Superior temporal gyrus (tissue), 1 donor: Measurements from ENCODE around the gene NCEH1.
A peak's percentile ranks its signal among the peaks of the same experiment; 100 is the strongest.

Experiments used
- DNase-seq: peaks from one replicate; pipeline ENCODE4 v3.0.0-alpha.2; 2016; ENCODE audit errors: extremely low spot score

NCEH1 gene

DNA sequence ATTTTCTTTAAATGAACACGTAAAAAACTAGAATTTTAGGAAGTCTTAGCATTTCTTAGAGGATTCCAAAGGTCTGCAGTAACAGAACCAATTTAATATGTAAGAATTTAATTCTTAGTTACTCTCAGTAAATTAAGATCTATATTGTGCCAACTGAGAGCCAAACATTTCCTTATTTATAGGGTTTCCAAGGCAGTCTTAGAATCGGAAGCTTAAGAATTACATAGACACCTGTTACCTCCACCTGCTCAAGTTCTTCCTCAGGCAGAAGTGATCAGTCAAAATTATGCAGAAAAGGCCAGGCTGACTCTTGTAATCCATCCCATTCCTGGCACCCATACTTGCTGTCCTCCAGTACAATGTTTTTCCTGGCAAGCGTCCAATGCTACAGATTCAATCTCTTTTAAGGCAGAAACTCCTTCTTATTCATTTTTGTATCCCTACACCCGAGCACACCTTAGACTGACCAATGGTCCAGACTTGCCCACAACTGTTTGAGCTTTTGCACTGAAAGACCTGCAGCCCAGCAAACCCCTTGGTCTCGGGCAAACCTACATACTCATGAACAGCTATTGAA, 64.3 kb downstream of the NCEH1 start:
- DNase-seq = no peak

- no peak for DNase-seq
These were observed 66.6 kb downstream of the NCEH1 start for GRCh38 chr3:172644258-172644657.

DNA sequence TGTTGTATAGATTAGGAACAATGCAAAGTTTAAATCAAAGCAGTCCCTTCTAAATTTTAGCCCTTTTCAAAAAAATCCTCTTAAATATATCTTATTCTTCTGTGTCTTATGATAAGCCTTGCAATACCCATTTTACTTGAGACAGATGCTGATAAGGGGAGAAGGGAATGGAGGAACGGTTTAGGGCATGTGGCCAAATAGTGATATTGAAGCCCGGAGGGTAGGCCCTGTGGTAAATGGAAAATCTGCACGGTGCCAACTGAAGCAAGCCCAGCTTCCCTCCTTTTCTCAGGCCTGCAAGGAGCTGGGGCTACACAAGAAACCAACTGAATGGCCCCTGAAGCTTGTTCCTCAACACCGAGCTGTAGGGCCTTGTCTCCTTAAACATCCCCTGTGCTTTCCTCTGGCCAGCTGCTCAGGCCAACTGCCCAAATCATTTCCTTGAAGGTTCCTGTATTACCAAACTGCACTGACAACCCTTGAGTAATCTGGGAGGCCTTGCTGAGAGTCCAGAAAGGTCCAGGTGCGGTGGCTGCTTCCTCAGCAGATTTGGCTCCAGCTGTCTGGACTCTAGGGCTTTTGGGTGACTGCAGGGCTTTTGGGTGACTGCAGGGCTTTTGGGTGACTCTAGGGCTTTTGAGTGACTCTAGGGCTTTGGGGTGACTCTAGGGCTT, 67.2 kb downstream of the NCEH1 start:
- no peak for DNase-seq

- DNase-seq = no peak
These were observed 69.6 kb downstream of the NCEH1 start for GRCh38 chr3:172641291-172641690.

- DNase-seq = no peak
These were observed 70.1 kb downstream of the NCEH1 start for GRCh38 chr3:172640751-172641150.

DNA sequence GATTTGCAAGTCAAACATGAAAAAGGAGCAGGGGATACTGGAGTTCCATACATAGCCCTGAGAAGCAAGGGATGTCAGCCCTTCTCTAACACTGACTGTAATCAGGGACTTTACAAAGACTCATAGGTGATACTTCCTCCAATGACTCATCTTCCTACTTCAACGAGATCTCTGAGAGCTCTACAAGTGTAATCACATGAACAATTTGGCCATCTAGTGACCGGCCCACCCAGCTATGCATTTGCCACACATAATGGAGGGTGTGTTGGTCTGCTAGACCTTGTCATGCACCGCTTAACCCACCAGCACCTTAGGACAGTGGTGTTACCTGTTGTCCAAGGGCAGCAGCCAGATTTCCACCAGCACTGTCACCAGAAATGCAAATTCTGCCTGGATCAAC, 75.3 kb downstream of the NCEH1 start:
- DNase-seq = no peak

DNA sequence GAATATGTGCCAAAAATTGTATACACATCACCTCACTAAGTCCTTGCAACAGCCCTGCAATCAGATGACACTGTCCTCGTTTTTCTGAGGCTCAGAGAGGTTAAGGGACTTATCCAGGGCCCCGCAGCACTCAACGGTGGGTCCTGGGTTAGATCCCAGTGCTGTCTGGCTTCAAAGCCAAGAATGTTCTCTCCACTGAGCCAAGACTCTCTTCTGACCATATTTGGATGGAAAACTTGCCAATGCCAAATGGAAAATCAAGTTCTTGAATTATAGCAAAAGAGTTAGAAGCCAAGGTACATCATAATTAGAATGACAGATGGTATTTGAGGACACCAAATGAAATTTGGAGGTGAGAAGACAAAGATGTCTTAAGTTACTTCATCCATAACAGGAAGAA, 75.9 kb downstream of the NCEH1 start:
- DNase-seq = peak; percentile 38

DNA sequence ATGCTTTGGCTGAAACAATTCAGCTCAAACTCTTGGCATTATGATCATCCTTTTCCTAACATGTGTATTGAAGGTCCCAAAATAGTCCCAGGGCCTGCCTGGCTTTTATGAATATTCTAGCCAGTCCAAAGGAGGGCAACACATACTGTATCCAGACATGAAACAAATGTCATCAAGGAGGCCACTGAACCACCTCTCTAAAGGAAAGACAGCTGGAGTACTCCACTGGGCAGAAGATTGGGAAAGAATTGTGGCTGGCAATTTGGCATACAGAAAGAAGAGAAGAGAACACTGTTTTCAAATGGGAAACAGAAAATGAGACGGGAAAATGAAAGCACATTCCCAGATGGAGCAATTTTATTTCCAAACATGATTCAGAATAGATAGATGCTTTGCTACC, 80.6 kb downstream of the NCEH1 start:
- no peak for DNase-seq

- DNase-seq = no peak
These were observed 81.4 kb downstream of the NCEH1 start for GRCh38 chr3:172629470-172629869.

DNA sequence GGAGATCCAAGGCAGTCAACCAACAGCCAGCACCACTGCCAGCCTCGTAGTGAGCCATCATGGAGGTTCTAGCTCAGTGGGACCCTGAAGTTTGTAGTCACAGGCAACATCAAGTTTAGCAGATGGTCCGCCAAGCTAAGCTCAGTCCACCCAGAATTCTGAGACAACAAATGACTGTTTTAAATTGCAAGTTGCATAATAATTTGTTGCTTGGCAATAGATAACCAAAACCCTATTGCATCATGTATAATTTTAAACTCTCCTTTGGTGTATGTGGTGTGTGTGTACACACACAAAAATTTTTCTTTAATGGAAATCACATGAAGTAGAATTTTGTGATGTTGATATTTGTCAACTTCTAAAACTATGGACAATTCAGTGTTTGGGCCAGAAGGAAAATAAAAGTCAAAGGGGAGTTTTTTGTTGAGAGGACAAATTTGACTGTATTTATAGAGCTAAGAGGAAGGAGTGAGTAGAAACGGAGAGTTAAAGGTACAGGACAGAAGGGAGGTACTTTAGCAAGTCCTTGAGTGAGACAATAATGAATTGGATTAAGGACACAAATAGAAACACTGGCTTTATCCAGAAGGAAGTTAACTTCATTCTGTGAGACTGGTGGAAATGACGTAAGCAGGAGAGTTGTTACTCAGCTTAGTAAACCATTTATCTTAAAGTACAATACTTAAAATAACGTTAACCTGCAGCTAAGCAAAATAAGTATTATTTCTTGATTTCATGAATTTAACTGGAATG, 83.6 kb downstream of the NCEH1 start:
- DNase-seq = no peak

DNA sequence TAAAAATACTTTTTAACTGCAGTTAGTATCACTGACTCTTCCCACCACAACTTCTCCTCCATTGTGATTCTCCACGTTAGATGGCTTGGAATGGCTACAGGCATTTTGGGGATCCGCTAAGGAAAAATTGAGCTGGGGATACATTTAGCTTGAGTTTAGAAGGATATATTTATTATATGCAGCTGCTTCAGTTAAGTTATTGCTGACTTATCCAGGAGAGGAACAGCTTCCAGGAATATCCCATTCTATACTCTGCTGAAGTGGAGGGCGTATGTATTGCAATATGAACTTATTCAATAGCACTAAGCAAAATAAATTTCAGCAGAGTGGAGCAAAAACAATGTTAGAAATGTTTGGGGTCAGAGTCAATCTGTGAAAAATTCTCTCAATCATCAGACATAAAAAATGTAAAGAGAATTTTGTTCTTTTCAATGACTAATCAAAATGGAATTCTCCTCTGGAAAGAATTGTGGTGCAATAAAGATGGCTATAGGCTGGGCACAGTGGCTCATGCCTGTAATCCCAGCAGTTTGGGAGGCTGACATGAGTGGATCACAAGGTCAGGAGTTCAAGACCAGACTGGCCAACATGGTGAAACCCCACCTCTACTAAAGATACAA, 84.7 kb downstream of the NCEH1 start:
- DNase-seq = no peak

DNA sequence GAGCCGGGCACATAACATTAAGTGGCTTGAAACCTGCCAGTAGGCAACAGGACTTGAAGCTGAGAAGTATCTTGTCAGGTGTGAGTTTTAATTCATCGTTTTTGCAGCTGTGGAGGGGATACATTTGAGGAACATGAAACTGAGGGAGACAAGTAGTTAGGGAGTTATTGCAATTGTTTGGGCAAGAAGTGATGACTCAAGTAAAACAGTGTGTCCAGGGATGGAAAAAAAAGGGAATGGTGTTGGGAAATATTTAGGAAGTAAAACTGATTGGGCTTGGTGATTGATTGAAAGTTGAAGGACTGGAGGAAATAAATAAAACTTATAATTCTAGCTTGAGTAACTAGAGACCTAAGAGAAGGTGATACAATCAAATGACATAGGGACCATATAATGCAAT, 85.5 kb downstream of the NCEH1 start:
- no peak for DNase-seq

DNA sequence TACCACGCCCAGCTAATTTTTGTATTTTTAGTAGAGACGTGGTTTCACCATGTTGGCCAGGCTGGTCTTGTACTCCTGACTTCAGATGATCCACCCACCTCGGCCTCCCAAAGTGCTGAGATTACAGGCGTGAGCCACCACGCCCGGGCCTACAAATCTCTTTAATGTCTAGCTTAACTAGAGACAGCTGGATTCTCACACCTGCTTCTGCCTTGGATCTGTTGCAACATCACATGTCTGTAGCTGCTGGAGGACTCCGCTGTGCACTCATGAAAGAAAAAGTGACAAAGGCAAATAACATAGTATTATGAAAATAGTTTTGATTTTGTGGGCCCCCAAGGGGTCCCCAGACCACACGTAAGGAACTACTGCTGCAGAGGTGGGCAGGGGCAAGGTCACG, 85.9 kb downstream of the NCEH1 start:
- no peak for DNase-seq

GRCh38 chr3:172622916-172623700, 87.8 kb downstream of the NCEH1 start:
- peak; percentile 65 for DNase-seq

DNA sequence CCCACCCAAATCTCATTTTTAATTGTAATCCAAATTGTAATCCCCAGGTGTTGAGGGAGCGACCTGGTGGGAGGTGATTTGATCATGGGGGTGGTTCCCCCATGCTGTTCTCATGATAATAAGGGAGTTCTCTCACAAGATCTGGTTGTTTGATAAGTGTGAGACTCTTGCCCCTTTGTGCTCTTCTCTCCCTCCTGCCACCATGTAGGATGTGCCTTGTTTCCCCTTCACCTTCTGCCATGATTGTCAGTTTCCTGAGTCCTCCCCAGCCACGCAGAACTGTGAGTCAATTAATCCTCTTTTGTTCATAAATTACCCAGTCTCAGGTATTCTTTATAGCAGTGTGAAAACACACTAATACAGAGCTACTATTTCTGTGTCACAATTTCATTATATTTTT, 88.7 kb downstream of the NCEH1 start:
- no peak for DNase-seq

DNA sequence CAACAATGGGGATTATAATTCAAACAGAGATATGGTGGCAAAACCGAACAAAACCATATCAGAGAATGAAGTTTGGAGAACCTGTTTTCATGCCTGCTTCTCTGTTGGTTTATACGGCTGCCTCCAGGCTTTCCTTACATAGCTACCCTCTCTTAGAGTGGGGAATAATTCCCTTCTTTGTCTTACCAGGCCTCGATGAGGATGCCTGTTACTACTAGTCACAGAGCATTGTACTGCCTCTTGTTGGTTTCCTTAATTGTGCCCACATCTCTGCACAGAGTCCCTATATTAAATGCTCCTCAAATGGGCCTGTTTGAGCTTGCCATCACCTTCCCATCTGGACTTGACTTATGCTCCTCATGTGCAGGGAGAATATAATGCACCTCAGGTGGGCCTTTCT, 92.9 kb downstream of the NCEH1 start:
- no peak for DNase-seq

DNA sequence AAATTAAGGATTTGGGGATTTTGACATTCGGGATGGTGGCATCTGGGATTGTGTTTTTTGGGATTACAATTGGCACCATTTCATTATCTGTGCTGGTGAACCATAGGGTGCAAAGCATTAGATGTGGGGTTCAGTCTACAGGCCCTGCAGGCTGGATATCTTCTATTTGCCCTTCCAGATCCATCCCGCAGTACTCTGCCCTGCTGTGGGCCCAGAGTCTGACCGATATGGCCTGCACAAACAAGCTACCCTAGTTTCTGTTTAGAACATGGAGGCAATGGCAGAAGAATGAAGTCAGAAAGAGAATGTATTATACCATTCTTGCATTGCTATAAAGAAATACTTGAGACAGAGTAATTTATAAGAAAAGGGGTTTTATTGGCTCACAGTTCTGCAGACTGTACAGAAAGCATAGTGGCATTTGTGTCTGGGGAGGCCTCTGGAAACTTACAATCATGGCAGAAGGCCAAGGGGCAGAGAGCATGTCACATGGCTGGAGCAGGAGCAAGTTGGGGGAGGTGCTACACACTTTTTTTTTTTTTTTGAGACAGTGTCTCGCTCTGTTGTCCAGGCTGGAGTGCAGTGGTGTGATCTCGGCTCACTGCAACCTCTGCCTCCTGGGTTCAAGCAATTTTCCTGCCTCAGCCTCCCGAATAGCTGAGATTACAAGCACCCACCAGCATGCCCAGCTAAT, 93.7 kb downstream of the NCEH1 start:
- no peak for DNase-seq

DNA sequence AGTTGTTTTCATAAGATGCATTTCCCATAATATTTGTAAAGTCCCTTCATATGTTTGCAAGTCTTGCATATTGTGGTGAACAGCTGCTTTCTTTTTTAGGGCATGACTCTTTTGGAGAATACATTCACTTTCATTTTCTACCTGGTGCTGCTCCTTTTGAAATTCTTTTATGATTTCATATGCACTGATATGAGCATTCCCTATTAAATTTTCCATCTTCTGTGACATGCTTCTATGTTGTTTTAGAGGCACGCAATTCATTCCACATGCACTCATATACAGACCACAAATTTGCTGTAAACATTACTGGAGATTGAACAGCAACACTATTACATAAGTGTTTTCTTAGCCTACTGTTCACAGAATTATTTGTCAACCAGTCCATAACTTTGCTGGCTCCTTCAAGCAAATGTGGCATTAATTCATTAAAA, 94.8 kb downstream of the NCEH1 start:
- DNase-seq = no peak

- no peak for DNase-seq
These were observed 95.6 kb downstream of the NCEH1 start for GRCh38 chr3:172615296-172615695.

DNA sequence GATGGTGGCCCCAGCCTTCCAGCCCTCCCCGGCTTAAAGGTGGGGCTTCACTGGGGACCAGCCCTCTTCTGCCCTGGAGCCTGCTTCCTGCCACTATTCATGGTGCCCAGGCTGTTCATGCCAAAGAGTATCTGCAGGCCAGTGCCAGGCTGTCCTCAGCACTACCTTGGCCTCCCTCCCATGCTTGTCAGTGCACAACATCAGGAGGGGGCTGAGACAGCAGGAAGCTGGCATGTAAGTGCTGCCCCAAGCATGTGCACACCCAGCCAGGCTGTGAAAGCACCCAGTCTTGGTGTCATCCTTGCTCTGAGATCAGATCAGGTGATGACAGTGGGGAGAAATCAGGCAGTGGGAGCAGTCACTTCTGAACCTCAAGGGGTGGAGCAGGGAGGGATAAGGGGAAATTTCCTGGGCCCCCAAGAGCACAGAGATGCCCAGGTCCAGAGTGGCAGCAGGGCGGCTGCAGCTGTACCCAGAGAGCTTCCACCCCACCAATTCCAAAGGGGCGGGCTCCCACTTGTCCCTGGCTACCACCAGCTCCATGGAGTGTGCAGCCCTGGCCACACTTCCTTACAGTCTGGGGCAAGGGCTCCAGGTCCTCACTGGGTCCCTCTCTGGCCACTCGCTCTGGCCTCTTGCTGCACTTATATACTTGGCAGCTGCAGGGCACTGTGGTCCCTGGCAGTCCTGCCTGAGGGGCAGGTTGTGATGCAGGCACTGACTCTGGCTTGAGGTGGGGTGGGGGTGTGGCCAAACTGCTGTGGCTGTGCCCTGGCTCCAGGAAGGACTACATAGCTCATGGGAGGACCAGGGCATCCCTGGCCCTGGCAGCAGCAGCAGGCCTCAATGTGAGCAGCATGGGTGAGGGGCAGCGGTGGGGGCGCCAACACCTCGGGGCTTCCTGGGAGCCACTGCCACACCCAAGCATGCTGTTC, 96.3 kb downstream of the NCEH1 start:
- no peak for DNase-seq
